Spleen (tissue), 11 donors: Measurements from ENCODE around the gene DDB1. TPM values are rescaled to one million over a fixed set of nuclear protein-coding genes. Genes with fewer than 3 reads are reported as not detected.

ENCODE experiments used
- DNase-seq: peaks from one replicate; pipeline ENCODE4 v3.0.0-alpha.2; 2020
- H3K27ac ChIP-seq, 8 donors: fragments of 200-600 bp; sonication (generic) in 7 of 8; 1 replicate in 4 of 8; 2 replicates in 4 of 8; pipeline versions ENCODE4 v1.5.0 to v1.8.0; 2016 to 2021; ENCODE audit warnings: inconsistent platforms in 4 of 8, mild to moderate bottlenecking in 4 of 8, moderate library complexity in 1 of 8
- H3K27me3 ChIP-seq, 7 donors: fragments of 200-600 bp; sonication (generic) in 6 of 7; replicated peaks in 1 of 7; 1 replicate in 4 of 7; 2 replicates in 3 of 7; pipeline versions ENCODE4 v1.5.0 to v1.8.0; 2016 to 2021; ENCODE audit warnings: inconsistent platforms in 3 of 7, mild to moderate bottlenecking in 1 of 7
- H3K36me3 ChIP-seq, 6 donors: fragments of 200-600 bp; sonication (generic) in 5 of 6; 1 replicate in 4 of 6; 2 replicates in 2 of 6; pipeline versions ENCODE4 v1.5.0 to v1.8.0; 2016 to 2021; ENCODE audit warnings: inconsistent platforms in 2 of 6
- H3K4me1 ChIP-seq, 6 donors: fragments of 200-600 bp; sonication (generic) in 5 of 6; 1 replicate in 3 of 6; 2 replicates in 3 of 6; pipeline versions ENCODE4 v1.5.0 to v1.8.0; 2016 to 2021; ENCODE audit warnings: inconsistent platforms in 3 of 6
- H3K4me3 ChIP-seq, 8 donors: fragments of 200-600 bp; sonication (generic) in 7 of 8; 1 replicate in 4 of 8; 2 replicates in 4 of 8; pipeline versions ENCODE4 v1.5.0 to v1.8.0; 2016 to 2021; ENCODE audit warnings: inconsistent platforms in 4 of 8, mild to moderate bottlenecking in 4 of 8, moderate library complexity in 2 of 8
- H3K9me3 ChIP-seq, 8 donors: fragments of 200-600 bp; sonication (generic) in 7 of 8; 1 replicate in 4 of 8; 2 replicates in 4 of 8; pipeline versions ENCODE4 v1.5.0 to v1.8.0; 2016 to 2021; ENCODE audit warnings: inconsistent platforms in 4 of 8
- CTCF ChIP-seq, 11 experiments: fragments of 200-600 bp in 7 of 11; fragments of 450-650 bp in 4 of 11; sonication (generic) in 4 of 11; IDR thresholded peaks in 8 of 11; conservative IDR thresholded peaks in 3 of 11; 1 replicate in 7 of 11; 2 replicates in 4 of 11; pipeline versions ENCODE4 v1.4.0 to v1.8.0; 2016 to 2021; ENCODE audit warnings: antibody characterized with exemption in 11 of 11, inconsistent platforms in 4 of 11, mild to moderate bottlenecking in 1 of 11
- POLR2A ChIP-seq, 3 donors: fragments of 450-650 bp; IDR thresholded peaks; one replicate each; pipeline ENCODE4 v1.5.1; 2017; ENCODE audit warnings: antibody characterized with exemption in 3 of 3, mild to moderate bottlenecking in 1 of 3
- POLR2AphosphoS5 ChIP-seq, 3 donors: sonication (generic); formaldehyde crosslinking; IDR thresholded peaks; one replicate each; pipeline ENCODE4 v1.5.1; 2017; ENCODE audit warnings: antibody characterized with exemption in 3 of 3
- WGBS, 5 donors: extraction: QIAGEN DNeasy Blood & Tissue Kit in 3 of 5; methylation state at CpG; one replicate each; pipeline versions ENCODE4 v1.1.5 to v1.1.7; 2013 to 2018; 5-methylcytosine and 5-hydroxymethylcytosine counted together
- intact Hi-C: fragments of 100-400 bp; cut with DNase I; formaldehyde crosslinking; loops from one replicate; pipeline ENCODE4 v1.15.0; 2023; ENCODE audit warnings: low total_unique reads
- polyA plus RNA-seq, 3 donors: library from polyadenylated mRNA; stranded (reverse); fragments of 200-250 nt; gene quantifications; one replicate each; pipeline ENCODE4 v1.2.1, GENCODE V29; 2013
- total RNA-seq, 7 donors: library from RNA; depleted of rRNA in 3 of 7; stranded (reverse); fragments of >200 nt in 3 of 7; fragmentation: NEBNext Ultra II Directional in 4 of 7; extraction: Animal tissue kit (Norgen Biotek cat#: 25700) in 4 of 7; gene quantifications; one replicate each; pipeline versions ENCODE4 v1.1.0 to v1.2.1, GENCODE V29; 2016 to 2021
- donor health status: healthy with polysubstance abuse.
- donor health status: DM: no; HTN: no; CAD: no; lungs with moderate emphysema.
- donor health status: DM: no; HTN: no; CAD: no.
- donor health status: Bipolar disorder and iron deficiency.
- donor health status: healthy.
- donor health status: DM: no; HTN: no; CAD: no.
- donor health status: DM: yes; HTN: yes; CAD: no.

Gene DDB1
- total and polyA plus RNA-seq, 10 donors, result 68.7 to 157 (median 133) TPM

GRCh38 chr11:61329871-61330270 is 3.0 kb downstream of the DDB1 start:
- 92 to 98% (median 96%) methylated on average over 4 of the region's 4 CpGs for WGBS, 5 donors
- H3K4me1 ChIP-seq, result peaks cover 24 to 79% (median 43%) of the 10 kb centered on the region in 6 donors
- intact Hi-C loops, result loop anchor here (10.0 kb wide), 1 partner anchor 95 kb away; the partner anchor contains the start of gene CPSF7
- H3K4me3 ChIP-seq, result no peak overlapping the region
- TF ChIP-seq POLR2A (IDR thresholded peaks at IDR 0.05) (no peak), CTCF (IDR thresholded peaks at IDR 0.05 in 8 of 11, conservative IDR thresholded peaks at IDR 0.05 in 3 of 11) (no peak), POLR2AphosphoS5 (IDR thresholded peaks at IDR 0.05) (no peak)
- peak overlapping the region in 1 of 8 donors; percentile 7 for H3K27ac ChIP-seq
- peaks cover 0 to 63% (median 43%) of the 10 kb centered on the region in 6 donors for H3K36me3 ChIP-seq
- no peaks in the 10 kb centered on the region for H3K27me3 ChIP-seq
- no peaks in the 10 kb centered on the region for H3K9me3 ChIP-seq
- DNase-seq, result no peak

- H3K9me3 ChIP-seq, result no peaks in the 10 kb centered on the region
- H3K36me3 ChIP-seq, result peaks cover 9 to 78% (median 58%) of the 10 kb centered on the region in 6 donors
- no peaks in the 10 kb centered on the region for H3K27me3 ChIP-seq
- no peak overlapping the region for H3K4me3 ChIP-seq
- H3K4me1 ChIP-seq, result peaks cover 20 to 64% (median 35%) of the 10 kb centered on the region in 6 donors
- DNase-seq, result no peak
- TF ChIP-seq POLR2A (IDR thresholded peaks at IDR 0.05) (no peak), CTCF (IDR thresholded peaks at IDR 0.05 in 8 of 11, conservative IDR thresholded peaks at IDR 0.05 in 3 of 11) (no peak), POLR2AphosphoS5 (IDR thresholded peaks at IDR 0.05) (no peak)
- H3K27ac ChIP-seq, result no peak overlapping the region
- intact Hi-C loops, result no loop called here
- 91 to 98% (median 95%) methylated on average over 9 of the region's 9 CpGs for WGBS, 5 donors
These were observed 4.6 kb downstream of the DDB1 start for GRCh38 chr11:61328351-61328750.

- Histone ChIP-seq H3K4me3 (no peak overlapping the region), H3K27me3 (no peaks in the 10 kb centered on the region), H3K36me3 (peaks cover 16 to 85% (median 65%) of the 10 kb centered on the region in 6 donors), H3K4me1 (peaks cover 20 to 61% (median 34%) of the 10 kb centered on the region in 6 donors), H3K9me3 (no peaks in the 10 kb centered on the region), H3K27ac (no peak overlapping the region)
- DNase-seq, result no peak
- intact Hi-C loops, result no loop called here
- TF ChIP-seq POLR2A (IDR thresholded peaks at IDR 0.05) (no peak), POLR2AphosphoS5 (IDR thresholded peaks at IDR 0.05) (no peak), CTCF (IDR thresholded peaks at IDR 0.05 in 8 of 11, conservative IDR thresholded peaks at IDR 0.05 in 3 of 11) (no peak)
These were observed 5.2 kb downstream of the DDB1 start for GRCh38 chr11:61327669-61328071.

- Histone ChIP-seq H3K27me3 (no peaks in the 10 kb centered on the region), H3K9me3 (no peaks in the 10 kb centered on the region), H3K4me3 (no peak overlapping the region), H3K27ac (no peak overlapping the region), H3K36me3 (peaks cover 16 to 100% (median 84%) of the 10 kb centered on the region in 6 donors), H3K4me1 (peaks cover 5 to 43% (median 17%) of the 10 kb centered on the region in 6 donors)
- TF ChIP-seq POLR2A (IDR thresholded peaks at IDR 0.05), result no peak
- TF ChIP-seq POLR2AphosphoS5 (IDR thresholded peaks at IDR 0.05), result no peak
- TF ChIP-seq CTCF (IDR thresholded peaks at IDR 0.05 in 8 of 11, conservative IDR thresholded peaks at IDR 0.05 in 3 of 11), result no peak
- 91 to 99% (median 95%) methylated on average over 2 of the region's 2 CpGs for WGBS, 5 donors
- intact Hi-C loops, result no loop called here
- DNase-seq, result no peak
These were observed 7.1 kb downstream of the DDB1 start for GRCh38 chr11:61325649-61326414.
